OCI-LY3 (cell line): Measurements from ENCODE around the gene C3orf52.

Experiments used
- H2AFZ ChIP-seq: fragments of 200-600, 300-600 bp; shearing (Covaris generic); 2 replicates; pipeline ENCODE4 v1.6.0; 2014; ENCODE audit warnings: antibody characterized with exemption, low read depth, low read length
- H3K27ac ChIP-seq: fragments of 200-600, 300-600 bp; sonication (generic); 2 replicates; pipeline ENCODE4 v1.5.1; 2014; ENCODE audit warnings: mild to moderate bottlenecking, low read length, moderate library complexity, mixed read lengths
- H3K27me3 ChIP-seq: fragments of 200-600, 300-600 bp; sonication (generic); 2 replicates; pipeline ENCODE4 v1.6.1; 2014; ENCODE audit warnings: low read depth, low read length, mixed read lengths
- H3K36me3 ChIP-seq: fragments of 200-600, 300-600 bp; sonication (generic); replicated peaks from 2 replicates; pipeline ENCODE3; 2014; ENCODE audit warnings: low read depth, low read length, mixed read lengths
- H3K4me1 ChIP-seq: fragments of 300-600, 200-600 bp; sonication (generic); 2 replicates; pipeline ENCODE4 v1.6.1; 2014; ENCODE audit warnings: low read length, mixed read lengths
- H3K4me2 ChIP-seq: fragments of 200-600, 300-600 bp; sonication (generic); 2 replicates; pipeline ENCODE4 v1.6.1; 2014; ENCODE audit warnings: low read length, mixed read lengths
- H3K4me3 ChIP-seq: fragments of 300-600, 200-600 bp; sonication (generic); 2 replicates; pipeline ENCODE4 v1.5.1; 2014; ENCODE audit warnings: antibody characterized with exemption, mild to moderate bottlenecking, low read length, moderate library complexity
- H3K79me2 ChIP-seq: fragments of 300-600, 200-600 bp; shearing (Covaris generic); 2 replicates; pipeline ENCODE4 v1.6.1; 2014; ENCODE audit warnings: mild to moderate bottlenecking, low read length, mixed read lengths
- H3K9ac ChIP-seq: fragments of 300-600, 200-600 bp; shearing (Covaris generic); 2 replicates; pipeline ENCODE4 v1.6.0; 2014; ENCODE audit warnings: mild to moderate bottlenecking, low read length, moderate library complexity
- H3K9me3 ChIP-seq: fragments of 200-600, 300-600 bp; shearing (Covaris generic); 2 replicates; pipeline ENCODE4 v1.6.1; 2014; ENCODE audit warnings: low read length, mixed read lengths; ENCODE audit not compliant: insufficient read depth
- H4K20me1 ChIP-seq: fragments of 200-600, 300-600 bp; sonication (generic); 2 replicates; pipeline ENCODE4 v1.6.1; 2016; ENCODE audit warnings: low read length, mixed read lengths; ENCODE audit not compliant: insufficient read depth
- EZH2phosphoT487 ChIP-seq: fragments of 200-600 bp; shearing (Covaris generic); IDR thresholded peaks from 2 replicates; pipeline ENCODE4 v1.6.1; 2018; ENCODE audit warnings: antibody characterized with exemption, mixed run types, low read depth
- TF ChIP-seq, protein P1 (sequence below): fragments of 200-600, 300-600 bp; sonication (generic); IDR thresholded peaks from 2 replicates; pipeline ENCODE4 v1.5.1; 2014; ENCODE audit warnings: antibody characterized with exemption, low read length, low read depth

The C3orf52 gene

DNA sequence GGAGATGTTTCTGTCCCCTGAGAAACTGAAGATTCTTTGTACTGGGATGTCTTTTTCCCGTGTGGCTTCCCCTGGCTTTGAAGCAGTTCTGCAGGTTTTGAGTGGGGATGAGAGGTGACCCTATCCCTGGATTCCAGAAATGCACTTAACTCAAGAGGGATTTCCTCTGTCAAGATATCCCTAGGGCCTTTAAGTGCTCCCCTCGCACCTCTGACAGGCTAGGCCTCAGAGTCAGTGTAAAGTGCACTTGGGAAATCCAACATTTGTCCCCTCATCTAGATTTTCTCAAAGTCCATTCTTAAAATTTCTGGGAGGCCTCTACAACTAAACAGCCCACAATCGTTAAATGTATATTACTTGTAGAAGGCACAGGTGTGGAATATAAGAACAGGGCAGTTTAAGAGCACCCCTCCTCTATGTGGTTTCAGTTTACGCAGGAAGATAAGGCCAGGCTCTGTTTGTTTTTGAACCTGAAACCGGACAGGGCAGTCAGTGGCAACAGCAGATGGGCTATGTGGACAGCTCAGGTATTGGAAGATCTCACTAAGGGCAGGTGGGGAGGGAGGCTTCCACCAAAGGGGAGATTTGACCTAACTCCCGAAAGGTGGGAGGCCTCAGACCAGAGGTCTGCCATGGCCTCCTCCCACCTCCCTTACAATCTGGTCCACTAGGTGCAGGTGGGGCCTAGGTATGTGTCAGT lies 4.8 kb downstream of the C3orf52 start:
- H3K36me3 ChIP-seq, result no peaks in the 10 kb centered on the region
- no peak overlapping the region for H2AFZ ChIP-seq
- no peak overlapping the region for H3K4me3 ChIP-seq
- H3K9me3 ChIP-seq, result no peaks in the 10 kb centered on the region
- 0 out of 2 replicates have a peak, but pooled peaks cover 3% of the 10 kb centered on the region for H3K27me3 ChIP-seq
- peaks cover 19% of the 10 kb centered on the region for H3K4me1 ChIP-seq
- H3K27ac ChIP-seq, result no peak overlapping the region
- no peak for TF ChIP-seq EZH2phosphoT487
- TF ChIP-seq, protein P1, sequence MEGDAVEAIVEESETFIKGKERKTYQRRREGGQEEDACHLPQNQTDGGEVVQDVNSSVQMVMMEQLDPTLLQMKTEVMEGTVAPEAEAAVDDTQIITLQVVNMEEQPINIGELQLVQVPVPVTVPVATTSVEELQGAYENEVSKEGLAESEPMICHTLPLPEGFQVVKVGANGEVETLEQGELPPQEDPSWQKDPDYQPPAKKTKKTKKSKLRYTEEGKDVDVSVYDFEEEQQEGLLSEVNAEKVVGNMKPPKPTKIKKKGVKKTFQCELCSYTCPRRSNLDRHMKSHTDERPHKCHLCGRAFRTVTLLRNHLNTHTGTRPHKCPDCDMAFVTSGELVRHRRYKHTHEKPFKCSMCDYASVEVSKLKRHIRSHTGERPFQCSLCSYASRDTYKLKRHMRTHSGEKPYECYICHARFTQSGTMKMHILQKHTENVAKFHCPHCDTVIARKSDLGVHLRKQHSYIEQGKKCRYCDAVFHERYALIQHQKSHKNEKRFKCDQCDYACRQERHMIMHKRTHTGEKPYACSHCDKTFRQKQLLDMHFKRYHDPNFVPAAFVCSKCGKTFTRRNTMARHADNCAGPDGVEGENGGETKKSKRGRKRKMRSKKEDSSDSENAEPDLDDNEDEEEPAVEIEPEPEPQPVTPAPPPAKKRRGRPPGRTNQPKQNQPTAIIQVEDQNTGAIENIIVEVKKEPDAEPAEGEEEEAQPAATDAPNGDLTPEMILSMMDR, result no peak
- no peaks in the 10 kb centered on the region for H3K79me2 ChIP-seq
- no peak overlapping the region for H3K4me2 ChIP-seq
- no peak overlapping the region for H3K9ac ChIP-seq
- no peaks in the 10 kb centered on the region for H4K20me1 ChIP-seq

- no peaks in the 10 kb centered on the region for H3K9me3 ChIP-seq
- H3K27me3 ChIP-seq, result no peaks in the 10 kb centered on the region
- H3K79me2 ChIP-seq, result no peaks in the 10 kb centered on the region
- TF ChIP-seq EZH2phosphoT487, result no peak
- TF ChIP-seq, protein P1, result no peak
- H3K4me3 ChIP-seq, result no peak overlapping the region
- no peaks in the 10 kb centered on the region for H4K20me1 ChIP-seq
- H3K36me3 ChIP-seq, result no peaks in the 10 kb centered on the region
- no peak overlapping the region for H3K9ac ChIP-seq
- H3K4me1 ChIP-seq, result peaks cover 11% of the 10 kb centered on the region
- no peak overlapping the region for H3K27ac ChIP-seq
- 0 out of 2 replicates have a peak overlapping the region, but pooled peaks have one; percentile 13 for H2AFZ ChIP-seq
- peak overlapping the region; percentile 21 for H3K4me2 ChIP-seq
These were observed 6.4 kb downstream of the C3orf52 start for GRCh38 chr3:112092496-112093179.

GRCh38 chr3:112093180-112093522 lies 7.0 kb downstream of the C3orf52 start:
- no peaks in the 10 kb centered on the region for H3K27me3 ChIP-seq
- no peaks in the 10 kb centered on the region for H3K36me3 ChIP-seq
- H3K9me3 ChIP-seq, result no peaks in the 10 kb centered on the region
- no peak overlapping the region for H3K4me3 ChIP-seq
- H3K4me2 ChIP-seq, result peak overlapping the region; percentile 21; the same call in 1 of the 2 replicates
- no peak overlapping the region for H3K27ac ChIP-seq
- H3K9ac ChIP-seq, result no peak overlapping the region
- H3K79me2 ChIP-seq, result no peaks in the 10 kb centered on the region
- no peaks in the 10 kb centered on the region for H4K20me1 ChIP-seq
- peaks cover 11% of the 10 kb centered on the region for H3K4me1 ChIP-seq
- TF ChIP-seq EZH2phosphoT487, result no peak
- TF ChIP-seq, protein P1, result no peak
- H2AFZ ChIP-seq, result 0 out of 2 replicates have a peak overlapping the region, but pooled peaks have one; percentile 13

DNA sequence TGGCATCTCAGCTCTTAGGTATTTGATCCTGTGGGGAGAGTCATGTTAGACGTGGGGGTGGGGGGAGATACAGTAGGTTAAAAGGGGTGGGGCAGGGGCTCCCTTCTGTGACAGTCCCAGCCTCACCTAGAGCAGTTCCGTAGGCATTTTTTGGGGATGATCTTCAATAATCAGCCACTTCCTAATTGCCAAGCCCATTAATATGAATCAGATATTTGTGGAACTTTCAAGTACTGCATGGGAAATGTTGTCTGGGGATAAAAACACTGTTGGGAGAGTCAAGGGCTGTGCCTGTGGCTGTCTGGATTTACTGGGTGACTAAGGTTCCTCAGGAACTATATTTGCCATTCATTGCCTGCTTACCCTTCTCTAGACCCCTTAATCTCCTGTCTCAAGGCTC lies 9.5 kb downstream of the C3orf52 start:
- Histone ChIP-seq H3K4me3 (no peak overlapping the region), H3K27ac (no peak overlapping the region), H3K79me2 (no peaks in the 10 kb centered on the region), H3K4me1 (peaks cover 11% of the 10 kb centered on the region), H4K20me1 (no peaks in the 10 kb centered on the region), H3K4me2 (no peak overlapping the region), H2AFZ (no peak overlapping the region), H3K27me3 (no peaks in the 10 kb centered on the region), H3K9ac (no peak overlapping the region), H3K36me3 (no peaks in the 10 kb centered on the region), H3K9me3 (no peaks in the 10 kb centered on the region)
- no peak for TF ChIP-seq EZH2phosphoT487
- TF ChIP-seq, protein P1, result no peak
